GM12872 (cell line): ENCODE data around the gene C2CD5.

Experiments used
- CTCF ChIP-seq: IDR thresholded peaks from 3 replicates; pipeline ENCODE4 v1.5.1; 2011; ENCODE audit warnings: low read depth, mild to moderate bottlenecking, low read length, moderate library complexity; ENCODE audit not compliant: insufficient read depth

Gene C2CD5

GRCh38 chr12:22408610-22409376, 135.5 kb downstream of the C2CD5 start:
- no peak for TF ChIP-seq CTCF

- no peak for TF ChIP-seq CTCF
Measured at GRCh38 chr12:22407397-22407796, 136.9 kb downstream of the C2CD5 start.

- TF ChIP-seq CTCF: no peak
Measured at GRCh38 chr12:22406627-22407026, 137.7 kb downstream of the C2CD5 start.

- TF ChIP-seq CTCF: no peak
Measured at GRCh38 chr12:22399464-22400180, 144.7 kb downstream of the C2CD5 start.
